Esophagus muscularis mucosa (tissue), 3 donors: ENCODE data around the gene MPIG6B.

ENCODE experiments used
- POLR2A ChIP-seq: fragments of 450-650 bp; IDR thresholded peaks from one replicate; pipeline ENCODE4 v1.6.1; 2017; ENCODE audit warnings: antibody characterized with exemption, moderate library complexity, mild to moderate bottlenecking, low read depth
- TF ChIP-seq, protein P1 (sequence below), 3 experiments: fragments of 200-600 bp in 2 of 3; fragments of 450-650 bp in 1 of 3; sonication (generic) in 2 of 3; IDR thresholded peaks; one replicate each; pipeline ENCODE4 v1.5.1; 2017 to 2019; ENCODE audit warnings: antibody characterized with exemption in 3 of 3, mild to moderate bottlenecking in 2 of 3, moderate library complexity in 1 of 3

DNA sequence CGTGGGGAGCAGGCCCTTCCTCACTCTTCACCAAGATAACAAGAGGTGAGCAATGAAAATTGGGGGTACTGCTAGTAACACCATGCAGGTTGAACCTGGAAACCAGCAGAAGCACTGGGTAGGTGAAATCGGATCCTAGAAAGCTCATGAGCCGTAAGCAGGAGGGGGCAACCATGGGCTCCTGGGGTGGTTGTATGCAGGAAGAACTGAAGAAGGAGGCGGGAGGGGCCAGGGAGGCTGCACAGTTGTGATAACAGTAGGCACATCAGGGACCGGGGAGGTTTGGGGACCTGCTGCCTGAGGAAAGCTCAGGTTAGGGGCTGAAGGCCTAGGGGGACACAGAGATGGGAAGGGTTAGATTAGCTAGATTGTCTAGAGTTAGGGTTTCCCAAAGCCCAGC lies 36.7 kb upstream of the MPIG6B start:
- TF ChIP-seq, protein P1, sequence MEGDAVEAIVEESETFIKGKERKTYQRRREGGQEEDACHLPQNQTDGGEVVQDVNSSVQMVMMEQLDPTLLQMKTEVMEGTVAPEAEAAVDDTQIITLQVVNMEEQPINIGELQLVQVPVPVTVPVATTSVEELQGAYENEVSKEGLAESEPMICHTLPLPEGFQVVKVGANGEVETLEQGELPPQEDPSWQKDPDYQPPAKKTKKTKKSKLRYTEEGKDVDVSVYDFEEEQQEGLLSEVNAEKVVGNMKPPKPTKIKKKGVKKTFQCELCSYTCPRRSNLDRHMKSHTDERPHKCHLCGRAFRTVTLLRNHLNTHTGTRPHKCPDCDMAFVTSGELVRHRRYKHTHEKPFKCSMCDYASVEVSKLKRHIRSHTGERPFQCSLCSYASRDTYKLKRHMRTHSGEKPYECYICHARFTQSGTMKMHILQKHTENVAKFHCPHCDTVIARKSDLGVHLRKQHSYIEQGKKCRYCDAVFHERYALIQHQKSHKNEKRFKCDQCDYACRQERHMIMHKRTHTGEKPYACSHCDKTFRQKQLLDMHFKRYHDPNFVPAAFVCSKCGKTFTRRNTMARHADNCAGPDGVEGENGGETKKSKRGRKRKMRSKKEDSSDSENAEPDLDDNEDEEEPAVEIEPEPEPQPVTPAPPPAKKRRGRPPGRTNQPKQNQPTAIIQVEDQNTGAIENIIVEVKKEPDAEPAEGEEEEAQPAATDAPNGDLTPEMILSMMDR (IDR thresholded peaks at IDR 0.05), result no peak
- TF ChIP-seq POLR2A, result no peak
